HepG2 (cell line): ENCODE results near the gene TMEM151A. TPM values are rescaled to one million over a fixed set of nuclear protein-coding genes. Genes with fewer than 3 reads are reported as not detected.

Experiments
- ARHGAP35 ChIP-seq: sonication (generic); formaldehyde crosslinking; IDR thresholded peaks from 2 replicates; pipeline ENCODE4 v1.9.0; 2022; ENCODE audit warnings: mild to moderate bottlenecking, inconsistent platforms, moderate library complexity, missing genetic modification reagents, borderline replicate concordance
- FOXA1 ChIP-seq, 2 experiments: fragments of 450-650 bp in 1 of 2; sonication (generic) in 1 of 2; formaldehyde crosslinking in 1 of 2; IDR thresholded peaks; 2 replicates each; pipeline versions ENCODE4 v1.4.0 to v1.6.1; 2016 to 2020; ENCODE audit warnings: missing genetic modification reagents in 1 of 2
- FOXA3 ChIP-seq: IDR thresholded peaks from 2 replicates; pipeline ENCODE4 v1.6.1; 2016; ENCODE audit warnings: missing genetic modification reagents, missing compliant biosample characterization
- HES4 ChIP-seq: sonication (generic); formaldehyde crosslinking; IDR thresholded peaks from 2 replicates; pipeline ENCODE4 v1.9.0; 2021; ENCODE audit warnings: mild to moderate bottlenecking, missing genetic modification reagents, borderline replicate concordance
- HIC2 ChIP-seq: sonication (generic); formaldehyde crosslinking; IDR thresholded peaks from 2 replicates; pipeline ENCODE4 v1.9.0; 2022; ENCODE audit warnings: low read depth, missing genetic modification reagents
- IKZF1 ChIP-seq: fragments of 450-650 bp; IDR thresholded peaks from 2 replicates; pipeline ENCODE4 v1.7.1; 2016
- ISX ChIP-seq: sonication (generic); formaldehyde crosslinking; conservative IDR thresholded peaks from 2 replicates; pipeline ENCODE4 v1.5.0; 2020; ENCODE audit warnings: missing genetic modification reagents
- SMAD1 ChIP-seq: sonication (generic); formaldehyde crosslinking; IDR thresholded peaks from 2 replicates; pipeline ENCODE4 v1.4.0; 2020; ENCODE audit warnings: missing genetic modification reagents, low read depth, mild to moderate bottlenecking, borderline replicate concordance
- TEAD2 ChIP-seq: sonication (generic); formaldehyde crosslinking; IDR thresholded peaks from 2 replicates; pipeline ENCODE4 v1.9.0; 2021; ENCODE audit warnings: missing genetic modification reagents
- ZNF205 ChIP-seq: IDR thresholded peaks from 2 replicates; pipeline ENCODE4 v1.6.1; 2018; ENCODE audit warnings: missing biosample characterization, missing genetic modification reagents
- ZNF556 ChIP-seq: sonication (generic); formaldehyde crosslinking; IDR thresholded peaks from 2 replicates; pipeline ENCODE4 v1.4.0; 2020; ENCODE audit warnings: mild to moderate bottlenecking, missing genetic modification reagents, borderline replicate concordance
- ZNF660 ChIP-seq: sonication (generic); formaldehyde crosslinking; IDR thresholded peaks from 2 replicates; pipeline ENCODE4 v1.5.1; 2020; ENCODE audit warnings: mild to moderate bottlenecking, low read depth, missing genetic modification reagents, borderline replicate concordance
- ZNF724P ChIP-seq: sonication (generic); formaldehyde crosslinking; IDR thresholded peaks from 2 replicates; pipeline ENCODE4 v1.8.0; 2022; ENCODE audit warnings: missing genetic modification reagents, borderline replicate concordance
- polyA plus RNA-seq, 8 experiments: library from polyadenylated mRNA; depleted of rRNA in 3 of 8; stranded (reverse) in 7 of 8; unstranded in 1 of 8; fragments of >200 nt; fragmentation: Illumina TruSeq in 4 of 8; extraction: Trizol in 4 of 8; gene quantifications; 2 replicates each; pipeline versions ENCODE4 v1.2.1 to v1.2.3, GENCODE V29; 2011 to 2016; ENCODE audit warnings: low read depth in 4 of 8, missing spikeins in 1 of 8, mixed read lengths in 1 of 8; ENCODE audit not compliant: insufficient read depth in 1 of 8
- total RNA-seq, 5 experiments: library from RNA; depleted of rRNA; stranded (reverse); fragments of >200 nt; fragmentation: Illumina TruSeq; extraction: Trizol; gene quantifications; 2 replicates each; pipeline ENCODE4 v1.2.3, GENCODE V29; 2016; ENCODE audit warnings: low read depth in 1 of 5
- TF ChIP-seq, protein P1 (sequence below): IDR thresholded peaks from 2 replicates; pipeline ENCODE4 v1.6.1; 2018; ENCODE audit warnings: missing genetic modification reagents, mild to moderate bottlenecking, missing compliant biosample characterization
- TF ChIP-seq, protein P2 (sequence below): sonication (generic); formaldehyde crosslinking; IDR thresholded peaks from 2 replicates; pipeline ENCODE4 v1.4.0; 2020; ENCODE audit warnings: missing genetic modification reagents, mild to moderate bottlenecking, borderline replicate concordance
- TF ChIP-seq, protein P3 (sequence below): sonication (generic); formaldehyde crosslinking; IDR thresholded peaks from 2 replicates; pipeline ENCODE4 v1.4.0; 2020; ENCODE audit warnings: missing genetic modification reagents
- TF ChIP-seq, protein P4 (sequence below): sonication (generic); formaldehyde crosslinking; IDR thresholded peaks from 2 replicates; pipeline ENCODE4 v1.4.0; 2020; ENCODE audit warnings: missing genetic modification reagents, borderline replicate concordance

TMEM151A gene
- total and polyA plus RNA-seq, 2 of the 13 experiments (the other 11 are each of a cell fraction or from before 2014, with no cell fraction given): 0.18 to 0.33 TPM

DNA sequence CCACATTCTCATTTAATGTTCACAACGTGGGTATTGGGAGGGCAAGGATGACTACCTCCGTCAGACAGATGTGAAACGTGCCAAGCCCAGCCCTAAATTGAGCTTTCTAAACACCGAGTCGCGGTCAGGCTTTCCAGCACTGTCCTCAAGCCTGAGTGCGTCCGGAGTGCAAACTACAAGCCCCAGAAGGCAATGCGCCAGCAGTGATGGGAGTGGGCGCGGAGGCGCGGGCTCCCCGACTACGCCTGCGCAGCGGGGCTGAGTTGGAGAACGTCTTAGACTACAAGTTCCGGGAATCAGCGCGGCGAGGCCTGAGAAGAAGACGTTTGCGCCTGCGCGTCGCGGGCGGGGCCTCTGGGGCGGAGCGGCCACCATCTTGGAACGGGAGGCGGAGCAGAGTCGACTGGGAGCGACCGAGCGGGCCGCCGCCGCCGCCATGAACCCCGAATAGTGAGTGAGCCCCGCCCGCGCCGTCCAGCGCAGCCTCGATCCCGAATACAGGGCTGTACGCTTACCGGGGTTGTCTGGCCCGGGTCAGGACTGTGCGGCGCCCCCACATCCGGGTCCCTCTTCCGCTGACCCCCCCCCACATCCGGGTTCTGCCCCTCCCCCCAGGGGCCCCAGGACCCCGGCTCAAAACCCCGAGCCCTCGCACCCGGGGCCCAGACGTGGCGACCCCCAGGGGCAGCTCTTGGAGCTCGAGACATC lies 23.3 kb upstream of the TMEM151A start, which contains the start of gene RAB1B (continued):
- no peak for TF ChIP-seq TEAD2
- TF ChIP-seq SMAD1: no peak
- TF ChIP-seq HES4 (CRISPR knock-in tag): 0 out of 2 replicates have a peak, but pooled peaks have one; percentile 11
- TF ChIP-seq, protein P1, sequence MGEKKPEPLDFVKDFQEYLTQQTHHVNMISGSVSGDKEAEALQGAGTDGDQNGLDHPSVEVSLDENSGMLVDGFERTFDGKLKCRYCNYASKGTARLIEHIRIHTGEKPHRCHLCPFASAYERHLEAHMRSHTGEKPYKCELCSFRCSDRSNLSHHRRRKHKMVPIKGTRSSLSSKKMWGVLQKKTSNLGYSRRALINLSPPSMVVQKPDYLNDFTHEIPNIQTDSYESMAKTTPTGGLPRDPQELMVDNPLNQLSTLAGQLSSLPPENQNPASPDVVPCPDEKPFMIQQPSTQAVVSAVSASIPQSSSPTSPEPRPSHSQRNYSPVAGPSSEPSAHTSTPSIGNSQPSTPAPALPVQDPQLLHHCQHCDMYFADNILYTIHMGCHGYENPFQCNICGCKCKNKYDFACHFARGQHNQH (CRISPR knock-in tag): no peak; the same call in 1 of the 2 replicates
- TF ChIP-seq HIC2 (CRISPR knock-in tag): no peak
- TF ChIP-seq, protein P2, sequence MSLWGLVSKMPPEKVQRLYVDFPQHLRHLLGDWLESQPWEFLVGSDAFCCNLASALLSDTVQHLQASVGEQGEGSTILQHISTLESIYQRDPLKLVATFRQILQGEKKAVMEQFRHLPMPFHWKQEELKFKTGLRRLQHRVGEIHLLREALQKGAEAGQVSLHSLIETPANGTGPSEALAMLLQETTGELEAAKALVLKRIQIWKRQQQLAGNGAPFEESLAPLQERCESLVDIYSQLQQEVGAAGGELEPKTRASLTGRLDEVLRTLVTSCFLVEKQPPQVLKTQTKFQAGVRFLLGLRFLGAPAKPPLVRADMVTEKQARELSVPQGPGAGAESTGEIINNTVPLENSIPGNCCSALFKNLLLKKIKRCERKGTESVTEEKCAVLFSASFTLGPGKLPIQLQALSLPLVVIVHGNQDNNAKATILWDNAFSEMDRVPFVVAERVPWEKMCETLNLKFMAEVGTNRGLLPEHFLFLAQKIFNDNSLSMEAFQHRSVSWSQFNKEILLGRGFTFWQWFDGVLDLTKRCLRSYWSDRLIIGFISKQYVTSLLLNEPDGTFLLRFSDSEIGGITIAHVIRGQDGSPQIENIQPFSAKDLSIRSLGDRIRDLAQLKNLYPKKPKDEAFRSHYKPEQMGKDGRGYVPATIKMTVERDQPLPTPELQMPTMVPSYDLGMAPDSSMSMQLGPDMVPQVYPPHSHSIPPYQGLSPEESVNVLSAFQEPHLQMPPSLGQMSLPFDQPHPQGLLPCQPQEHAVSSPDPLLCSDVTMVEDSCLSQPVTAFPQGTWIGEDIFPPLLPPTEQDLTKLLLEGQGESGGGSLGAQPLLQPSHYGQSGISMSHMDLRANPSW (CRISPR knock-in tag): no peak
- TF ChIP-seq ZNF724P (CRISPR knock-in tag): no peak
- TF ChIP-seq ZNF660 (CRISPR knock-in tag): no peak
- TF ChIP-seq ARHGAP35 (CRISPR knock-in tag): no peak; the same call in 1 of the 2 replicates
- no peak for TF ChIP-seq ZNF556 (CRISPR knock-in tag)
- peak; percentile 40; the same call in 1 of the 2 replicates for TF ChIP-seq FOXA3 (CRISPR knock-in tag)
- TF ChIP-seq ZNF205 (CRISPR knock-in tag): no peak
- TF ChIP-seq ISX (CRISPR knock-in tag): no peak
- no peak for TF ChIP-seq IKZF1
- no peak for TF ChIP-seq FOXA1 (IDR thresholded peaks at IDR 0.05)
- no peak for TF ChIP-seq FOXA1 (CRISPR knock-in tag; IDR thresholded peaks at IDR 0.05)
- TF ChIP-seq, protein P3, sequence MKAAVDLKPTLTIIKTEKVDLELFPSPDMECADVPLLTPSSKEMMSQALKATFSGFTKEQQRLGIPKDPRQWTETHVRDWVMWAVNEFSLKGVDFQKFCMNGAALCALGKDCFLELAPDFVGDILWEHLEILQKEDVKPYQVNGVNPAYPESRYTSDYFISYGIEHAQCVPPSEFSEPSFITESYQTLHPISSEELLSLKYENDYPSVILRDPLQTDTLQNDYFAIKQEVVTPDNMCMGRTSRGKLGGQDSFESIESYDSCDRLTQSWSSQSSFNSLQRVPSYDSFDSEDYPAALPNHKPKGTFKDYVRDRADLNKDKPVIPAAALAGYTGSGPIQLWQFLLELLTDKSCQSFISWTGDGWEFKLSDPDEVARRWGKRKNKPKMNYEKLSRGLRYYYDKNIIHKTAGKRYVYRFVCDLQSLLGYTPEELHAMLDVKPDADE (CRISPR knock-in tag): no peak
- TF ChIP-seq, protein P4, sequence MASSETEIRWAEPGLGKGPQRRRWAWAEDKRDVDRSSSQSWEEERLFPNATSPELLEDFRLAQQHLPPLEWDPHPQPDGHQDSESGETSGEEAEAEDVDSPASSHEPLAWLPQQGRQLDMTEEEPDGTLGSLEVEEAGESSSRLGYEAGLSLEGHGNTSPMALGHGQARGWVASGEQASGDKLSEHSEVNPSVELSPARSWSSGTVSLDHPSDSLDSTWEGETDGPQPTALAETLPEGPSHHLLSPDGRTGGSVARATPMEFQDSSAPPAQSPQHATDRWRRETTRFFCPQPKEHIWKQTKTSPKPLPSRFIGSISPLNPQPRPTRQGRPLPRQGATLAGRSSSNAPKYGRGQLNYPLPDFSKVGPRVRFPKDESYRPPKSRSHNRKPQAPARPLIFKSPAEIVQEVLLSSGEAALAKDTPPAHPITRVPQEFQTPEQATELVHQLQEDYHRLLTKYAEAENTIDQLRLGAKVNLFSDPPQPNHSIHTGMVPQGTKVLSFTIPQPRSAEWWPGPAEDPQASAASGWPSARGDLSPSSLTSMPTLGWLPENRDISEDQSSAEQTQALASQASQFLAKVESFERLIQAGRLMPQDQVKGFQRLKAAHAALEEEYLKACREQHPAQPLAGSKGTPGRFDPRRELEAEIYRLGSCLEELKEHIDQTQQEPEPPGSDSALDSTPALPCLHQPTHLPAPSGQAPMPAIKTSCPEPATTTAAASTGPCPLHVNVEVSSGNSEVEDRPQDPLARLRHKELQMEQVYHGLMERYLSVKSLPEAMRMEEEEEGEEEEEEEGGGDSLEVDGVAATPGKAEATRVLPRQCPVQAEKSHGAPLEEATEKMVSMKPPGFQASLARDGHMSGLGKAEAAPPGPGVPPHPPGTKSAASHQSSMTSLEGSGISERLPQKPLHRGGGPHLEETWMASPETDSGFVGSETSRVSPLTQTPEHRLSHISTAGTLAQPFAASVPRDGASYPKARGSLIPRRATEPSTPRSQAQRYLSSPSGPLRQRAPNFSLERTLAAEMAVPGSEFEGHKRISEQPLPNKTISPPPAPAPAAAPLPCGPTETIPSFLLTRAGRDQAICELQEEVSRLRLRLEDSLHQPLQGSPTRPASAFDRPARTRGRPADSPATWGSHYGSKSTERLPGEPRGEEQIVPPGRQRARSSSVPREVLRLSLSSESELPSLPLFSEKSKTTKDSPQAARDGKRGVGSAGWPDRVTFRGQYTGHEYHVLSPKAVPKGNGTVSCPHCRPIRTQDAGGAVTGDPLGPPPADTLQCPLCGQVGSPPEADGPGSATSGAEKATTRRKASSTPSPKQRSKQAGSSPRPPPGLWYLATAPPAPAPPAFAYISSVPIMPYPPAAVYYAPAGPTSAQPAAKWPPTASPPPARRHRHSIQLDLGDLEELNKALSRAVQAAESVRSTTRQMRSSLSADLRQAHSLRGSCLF: no peak
